Measurements from ENCODE around the gene HAND1. TPM values are rescaled to one million over a fixed set of nuclear protein-coding genes. Genes with fewer than 3 reads are reported as not detected.

Gene HAND1
- polyA plus RNA-seq, 1 donor, result not detected

- DNase-seq, result no peak
Observed at GRCh38 chr5:154459015-154459414, 19.0 kb downstream of the HAND1 start.

- no peak for DNase-seq
Observed at GRCh38 chr5:154456540-154456939, 21.5 kb downstream of the HAND1 start.

- no peak for DNase-seq
Observed at GRCh38 chr5:154455585-154455984, 22.4 kb downstream of the HAND1 start.

- no peak for DNase-seq
Observed at GRCh38 chr5:154451957-154452356, 26.1 kb downstream of the HAND1 start.

GRCh38 chr5:154449786-154450185 is 28.2 kb downstream of the HAND1 start:
- DNase-seq, result no peak

- DNase-seq, result no peak
Observed at GRCh38 chr5:154447089-154447725, 30.8 kb downstream of the HAND1 start.

GRCh38 chr5:154446195-154447088 is 31.6 kb downstream of the HAND1 start:
- peak; percentile 72 for DNase-seq

GRCh38 chr5:154445422-154446194 is 32.4 kb downstream of the HAND1 start, which contains the start of gene SAP30L:
Gene SAP30L, plus strand, starts transcription at chr5:154445997. Its CDS starts 608 bp downstream, at chr5:154446605.
- DNase-seq, result peak; percentile 95

GRCh38 chr5:154444556-154445421 is 33.2 kb downstream of the HAND1 start:
- no peak for DNase-seq

- DNase-seq, result no peak
Observed at GRCh38 chr5:154442801-154443200, 35.2 kb downstream of the HAND1 start.

GRCh38 chr5:154440540-154440939 is 37.5 kb downstream of the HAND1 start:
- no peak for DNase-seq

GRCh38 chr5:154437281-154437965 is 40.6 kb downstream of the HAND1 start:
- no peak for DNase-seq

GRCh38 chr5:154435226-154435625 is 42.8 kb downstream of the HAND1 start:
- no peak for DNase-seq

GRCh38 chr5:154430961-154431630 is 46.9 kb downstream of the HAND1 start:
- no peak for DNase-seq

GRCh38 chr5:154430466-154430865 is 47.6 kb downstream of the HAND1 start:
- no peak for DNase-seq

GRCh38 chr5:154429341-154429740 is 48.7 kb downstream of the HAND1 start:
- DNase-seq, result no peak

- no peak for DNase-seq
Observed at GRCh38 chr5:154428208-154428607, 49.8 kb downstream of the HAND1 start.

All from left kidney (tissue), 2 donors.